GM18508 (cell line): ENCODE measurements around the gene EYA2.

Experiments used
- ATAC-seq: cut with Tn5 transposase; IDR thresholded peaks from one replicate; pipeline ENCODE4 v1.9.1; 2021; ENCODE audit warnings: moderate number of reproducible peaks; ENCODE audit not compliant: insufficient read depth, unreplicated experiment

Gene EYA2

DNA sequence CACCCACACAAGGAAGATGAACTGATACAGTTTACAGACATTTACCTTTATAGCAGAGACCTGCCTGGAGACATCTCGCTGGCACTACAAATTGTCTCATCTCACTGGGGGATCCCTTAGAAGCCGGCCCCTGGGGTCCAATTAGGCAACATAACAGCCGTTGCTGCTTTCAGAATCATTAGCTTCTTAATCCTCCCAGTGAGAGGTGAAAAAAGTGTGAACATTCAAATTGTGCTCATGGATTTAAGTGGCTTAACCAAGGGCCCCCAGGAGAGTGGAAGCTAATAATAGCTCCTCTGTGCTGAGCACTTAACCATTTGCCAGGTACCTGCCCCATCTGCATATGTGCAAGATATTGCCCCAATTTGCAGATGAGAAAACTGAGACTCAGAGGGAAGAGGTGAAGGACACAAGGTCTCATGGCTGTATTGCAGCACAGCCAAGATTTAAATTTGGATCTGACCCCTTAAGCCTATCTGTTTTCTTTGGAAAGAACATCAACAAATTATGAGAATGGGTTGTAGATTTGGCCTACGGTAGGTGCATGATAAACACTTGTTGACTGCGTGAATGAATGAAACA lies 101.0 kb downstream of the EYA2 start:
- ATAC-seq, result no peak

DNA sequence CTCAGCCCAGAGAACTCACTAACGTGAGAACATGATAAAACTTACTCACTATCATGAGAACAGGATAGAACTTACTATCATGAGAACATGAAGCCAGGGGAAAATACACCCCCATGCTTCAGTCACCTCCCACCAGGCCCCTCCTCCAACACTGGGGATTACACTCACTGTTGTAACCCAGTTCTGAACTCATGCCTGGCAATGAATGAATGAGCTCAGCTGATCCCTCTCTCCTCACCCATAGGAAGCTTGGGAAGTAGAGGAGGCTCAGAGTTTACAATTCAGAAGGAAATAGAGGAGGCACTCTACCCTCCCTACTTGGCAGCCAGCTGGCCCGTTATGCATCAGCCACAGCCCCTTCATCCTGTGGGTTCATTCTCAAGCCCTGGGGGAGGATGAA lies 102.5 kb downstream of the EYA2 start:
- no peak for ATAC-seq

DNA sequence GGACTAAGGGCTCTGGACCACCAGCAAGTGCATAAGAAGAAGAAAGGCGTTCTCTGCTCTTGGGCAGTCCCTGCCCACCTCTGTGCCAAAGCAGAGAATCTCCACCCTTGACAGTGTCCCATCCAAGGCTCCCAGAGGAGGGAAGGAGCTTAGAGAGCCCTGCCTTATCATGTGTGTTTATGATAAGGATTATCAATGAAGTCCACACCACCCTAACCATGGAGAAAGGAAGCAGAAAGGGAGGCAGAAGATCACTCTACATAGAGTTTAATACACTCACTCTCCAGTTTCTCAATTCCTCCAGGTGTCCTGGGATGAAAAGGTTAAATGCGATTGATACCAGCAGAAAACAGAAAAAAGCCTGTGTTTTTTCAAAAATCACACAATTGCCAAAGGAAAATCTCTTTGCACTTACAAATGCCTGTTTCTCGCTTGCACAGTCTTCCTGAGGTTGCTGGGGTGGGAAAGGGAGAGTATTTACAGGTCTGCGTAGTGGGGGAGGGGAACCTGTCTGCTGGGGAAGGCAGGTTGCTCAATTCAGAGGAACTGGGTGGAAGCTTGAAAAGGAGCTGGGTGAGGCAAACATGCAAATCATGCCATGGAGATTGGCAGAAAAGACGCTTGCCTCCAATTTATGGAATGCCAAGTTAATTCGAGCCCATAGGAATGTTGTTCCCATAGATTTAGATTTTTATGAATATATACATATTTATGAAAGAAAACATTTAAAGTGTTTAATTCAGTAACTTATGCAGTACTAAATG lies 104.0 kb downstream of the EYA2 start:
- no peak for ATAC-seq

DNA sequence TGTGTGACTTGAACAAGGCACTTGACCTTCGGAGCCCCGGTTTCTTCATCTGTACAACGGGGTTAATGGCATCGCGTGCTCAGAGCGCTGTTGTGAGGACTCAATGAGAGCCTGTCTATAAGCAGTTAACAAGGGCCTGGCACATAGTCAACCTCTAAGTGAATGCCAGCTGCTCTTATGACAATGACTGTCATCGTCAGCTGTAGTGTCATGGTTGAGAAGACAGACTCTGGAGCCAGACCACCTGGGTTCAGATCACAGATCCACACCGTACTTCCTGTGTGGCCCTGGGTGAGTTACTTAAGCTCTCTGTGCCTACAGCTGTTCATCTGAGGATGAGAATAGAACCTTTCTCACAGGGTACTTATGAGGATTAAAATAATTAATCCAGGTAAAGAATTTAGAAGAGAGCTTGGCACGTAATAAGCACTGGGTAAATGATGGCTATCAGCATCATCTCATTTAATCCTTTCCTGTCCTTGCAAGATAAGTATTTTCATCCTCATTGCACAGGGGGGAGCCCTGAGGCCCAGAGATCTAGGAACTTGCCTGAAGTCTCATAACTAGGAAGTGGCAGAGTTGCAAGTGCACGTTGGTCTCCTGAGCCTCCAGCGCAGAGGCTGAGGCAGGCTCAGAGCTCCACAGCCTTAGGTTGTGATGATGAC lies 105.3 kb downstream of the EYA2 start:
- no peak for ATAC-seq

DNA sequence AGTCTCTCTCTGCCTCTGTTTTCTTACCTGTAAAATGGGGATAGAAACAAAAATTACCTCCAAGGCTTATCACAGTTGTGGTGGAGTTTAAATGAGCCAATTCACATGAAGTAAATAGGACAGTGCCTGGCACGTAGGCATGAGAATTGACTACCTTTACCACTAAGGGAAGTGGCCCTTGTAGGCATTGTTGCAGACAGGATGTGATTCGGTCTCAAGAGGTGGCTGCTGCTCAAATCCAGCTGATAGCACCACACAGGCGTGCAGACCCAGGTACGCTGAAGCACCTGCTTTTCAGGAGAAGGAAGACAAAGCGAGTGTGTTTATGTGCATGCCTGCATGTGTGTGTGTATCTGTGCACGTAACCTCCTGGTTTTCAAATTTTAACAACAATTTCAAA lies 108.6 kb downstream of the EYA2 start:
- ATAC-seq, result no peak

DNA sequence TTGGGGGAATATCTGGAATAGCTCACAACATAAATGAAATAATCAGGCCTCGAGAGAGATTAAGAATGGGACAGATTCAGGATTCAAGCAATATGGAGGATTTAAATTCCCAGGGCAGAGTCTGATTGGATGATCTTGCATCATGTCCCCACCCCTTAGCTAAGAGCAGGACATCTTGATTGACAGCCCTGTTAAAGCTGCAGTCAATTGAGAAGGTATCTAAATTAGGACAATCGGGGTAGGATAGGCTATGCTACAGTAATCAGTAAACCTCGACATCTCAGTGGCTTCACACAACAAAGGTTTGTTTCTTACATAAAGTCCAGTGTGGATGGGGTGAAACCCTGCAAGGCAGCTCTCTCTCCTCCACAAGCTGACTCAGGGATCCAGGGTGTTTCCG lies 109.5 kb downstream of the EYA2 start:
- ATAC-seq, result no peak

DNA sequence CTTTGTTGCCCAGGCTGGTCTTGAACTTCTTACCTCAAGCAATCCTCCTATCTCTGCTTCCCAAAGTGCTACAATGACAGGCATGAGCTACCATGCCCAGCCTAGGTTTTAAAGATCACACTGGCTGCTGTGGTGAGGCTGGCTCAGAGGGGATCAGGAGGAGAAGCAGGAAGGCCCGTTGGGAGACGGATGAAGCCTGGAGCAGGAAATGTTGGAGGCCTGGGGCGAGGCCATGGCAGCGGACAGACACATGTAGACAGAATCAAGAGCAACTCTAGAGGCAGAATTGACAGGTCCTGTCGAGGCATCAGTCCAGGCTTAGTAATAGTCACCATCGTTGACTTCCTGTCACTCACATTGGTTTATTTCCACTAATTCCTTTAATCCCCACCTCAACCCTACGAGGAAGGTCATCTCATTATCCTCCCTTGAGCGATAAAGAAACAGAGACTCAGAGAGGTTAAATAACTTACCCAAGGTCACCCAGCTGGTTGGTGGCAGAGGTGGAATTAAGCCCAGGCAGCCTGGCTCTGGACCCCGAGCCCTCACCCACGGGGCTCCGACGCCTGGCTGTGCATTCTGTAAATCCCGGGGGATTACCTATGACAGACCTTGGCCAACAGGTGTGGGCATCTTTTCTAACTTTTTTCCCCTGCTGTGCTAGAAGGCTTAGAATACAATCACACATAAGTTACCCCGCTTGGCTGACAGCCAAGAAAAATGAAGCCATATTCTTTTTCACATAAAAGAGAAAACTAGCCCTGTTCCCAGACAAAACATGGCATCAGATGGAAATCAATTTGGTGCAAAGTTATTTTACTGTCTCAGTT lies 113.4 kb downstream of the EYA2 start:
- no peak for ATAC-seq

DNA sequence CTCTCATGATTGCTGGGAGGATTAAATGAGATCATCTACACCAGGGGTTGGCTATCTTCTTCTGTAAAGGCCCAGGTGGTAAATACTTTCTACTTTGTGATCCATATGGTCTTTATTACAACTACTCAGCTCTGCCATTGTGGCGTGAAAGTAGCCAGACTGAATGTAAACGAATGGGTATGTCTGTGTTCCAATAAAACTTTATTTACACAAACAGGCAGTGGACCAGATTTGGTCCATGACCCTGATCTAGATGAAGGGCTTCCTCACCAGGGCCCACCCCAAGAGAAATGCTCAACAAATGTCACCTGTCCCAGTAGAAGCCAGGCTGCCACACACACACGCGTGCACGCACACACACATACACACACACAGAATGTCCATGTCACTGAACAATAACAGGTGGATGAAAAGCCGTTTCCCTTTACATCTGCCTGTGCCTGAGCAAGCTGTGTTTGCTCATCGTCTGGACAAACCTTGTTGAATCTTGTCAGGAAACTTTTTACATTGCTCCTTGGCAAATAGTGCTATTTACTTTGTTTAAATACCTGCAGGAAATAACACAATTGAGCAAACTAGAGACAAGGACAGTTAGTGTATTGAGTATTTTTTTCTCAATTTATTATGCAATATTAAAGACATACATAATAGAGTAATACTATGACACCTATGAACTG lies 114.3 kb downstream of the EYA2 start:
- no peak for ATAC-seq

DNA sequence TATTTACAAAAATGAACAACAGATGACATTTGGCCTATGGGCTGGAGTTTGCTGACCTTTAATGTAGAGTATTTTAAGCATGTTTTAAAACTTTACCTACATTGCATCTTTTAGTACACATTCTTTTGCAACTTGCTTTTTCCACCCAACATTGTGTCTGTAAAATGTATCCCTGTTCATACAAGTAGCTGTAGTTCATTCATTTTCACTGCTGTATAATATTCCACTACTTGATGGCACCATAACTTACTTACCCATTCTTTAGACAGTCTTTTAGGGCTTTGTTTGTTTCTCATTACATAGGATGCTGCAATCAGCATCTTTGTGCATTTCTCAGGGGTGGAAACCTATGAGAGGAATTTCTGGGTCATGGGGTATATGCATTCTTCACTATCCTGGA lies 115.1 kb downstream of the EYA2 start:
- ATAC-seq, result no peak

DNA sequence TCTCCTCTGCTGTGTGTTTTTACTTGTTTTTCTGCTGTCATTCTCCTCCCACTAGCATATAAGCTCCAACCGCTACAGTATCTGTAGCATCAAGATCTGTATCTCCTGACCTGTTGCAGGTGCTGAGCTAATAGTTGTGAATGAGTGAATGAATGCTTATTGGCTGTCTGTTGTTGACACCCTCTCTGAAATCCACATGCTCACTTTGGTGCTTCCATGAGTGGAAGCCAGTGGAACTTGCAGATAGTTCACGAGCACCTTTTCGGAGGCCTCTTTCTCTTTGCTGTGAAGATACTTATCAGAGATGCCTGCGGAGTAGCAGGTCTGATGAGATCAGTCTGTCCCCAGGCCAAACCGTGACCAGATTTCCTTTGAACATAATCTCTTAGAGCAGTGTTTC lies 117.3 kb downstream of the EYA2 start:
- no peak for ATAC-seq

DNA sequence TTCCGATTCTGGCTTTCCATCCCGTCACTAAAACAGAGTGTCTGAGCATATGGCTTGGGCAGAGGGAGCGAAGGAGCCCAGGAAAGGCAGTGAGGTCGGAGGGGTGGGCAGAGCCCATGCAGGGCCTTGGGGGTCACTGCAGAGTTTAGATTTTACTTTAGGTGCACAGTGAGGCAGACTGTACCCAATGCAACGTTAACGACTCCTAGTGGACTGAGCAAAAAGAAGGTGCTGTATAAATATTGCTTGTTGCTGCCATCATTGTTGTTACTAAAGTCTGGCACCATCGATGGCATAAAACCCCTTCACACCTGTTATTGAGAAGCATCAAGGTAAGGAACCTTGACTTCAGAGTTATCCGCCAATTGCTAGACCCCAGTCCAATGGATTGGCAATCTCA lies 119.0 kb downstream of the EYA2 start:
- no peak for ATAC-seq

DNA sequence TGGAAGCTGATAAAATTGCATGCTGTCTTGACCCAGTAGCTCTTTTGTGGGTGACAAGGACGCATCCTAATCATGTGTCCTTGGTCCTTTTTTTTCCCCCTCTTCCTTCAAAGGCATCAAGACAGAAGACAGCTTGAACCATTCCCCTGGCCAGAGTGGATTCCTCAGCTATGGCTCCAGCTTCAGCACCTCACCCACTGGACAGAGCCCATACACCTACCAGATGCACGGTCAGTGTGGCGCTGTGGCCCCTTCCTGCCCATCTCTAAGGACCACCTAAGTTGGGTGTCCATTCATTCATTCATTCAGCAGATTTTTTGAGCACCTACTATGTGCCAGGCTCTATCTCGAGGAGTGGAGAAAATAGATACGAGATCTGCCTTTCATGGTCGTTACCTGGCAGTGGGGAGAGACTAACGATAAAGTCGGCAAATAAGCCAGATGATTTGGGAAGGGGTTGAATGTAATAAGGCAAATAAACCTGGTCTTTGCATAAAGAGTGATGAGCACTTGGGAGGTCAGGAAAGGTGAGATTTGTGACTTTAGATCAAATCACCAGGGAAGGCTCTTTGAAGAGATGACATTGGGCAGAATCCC lies 121.5 kb downstream of the EYA2 start:
- ATAC-seq, result no peak

DNA sequence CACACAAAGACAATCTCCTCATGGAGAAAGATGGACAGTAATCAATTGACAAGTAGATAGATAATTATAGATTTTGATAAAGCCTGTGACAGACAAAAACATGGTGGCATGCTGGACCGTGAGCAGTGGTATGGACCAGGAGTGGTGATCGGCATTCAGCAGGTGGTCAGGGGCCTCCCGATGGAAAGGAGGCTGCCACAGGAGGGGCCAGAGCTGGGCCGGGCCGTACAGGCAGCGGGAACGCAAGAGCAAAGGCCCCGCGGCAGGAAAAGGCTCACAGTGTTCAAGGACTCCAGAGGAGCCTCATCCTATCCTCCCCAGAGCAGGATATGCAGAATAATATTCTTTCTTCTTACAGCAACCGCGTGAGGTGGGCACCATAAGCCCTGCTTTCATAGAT lies 123.7 kb downstream of the EYA2 start:
- ATAC-seq, result no peak

DNA sequence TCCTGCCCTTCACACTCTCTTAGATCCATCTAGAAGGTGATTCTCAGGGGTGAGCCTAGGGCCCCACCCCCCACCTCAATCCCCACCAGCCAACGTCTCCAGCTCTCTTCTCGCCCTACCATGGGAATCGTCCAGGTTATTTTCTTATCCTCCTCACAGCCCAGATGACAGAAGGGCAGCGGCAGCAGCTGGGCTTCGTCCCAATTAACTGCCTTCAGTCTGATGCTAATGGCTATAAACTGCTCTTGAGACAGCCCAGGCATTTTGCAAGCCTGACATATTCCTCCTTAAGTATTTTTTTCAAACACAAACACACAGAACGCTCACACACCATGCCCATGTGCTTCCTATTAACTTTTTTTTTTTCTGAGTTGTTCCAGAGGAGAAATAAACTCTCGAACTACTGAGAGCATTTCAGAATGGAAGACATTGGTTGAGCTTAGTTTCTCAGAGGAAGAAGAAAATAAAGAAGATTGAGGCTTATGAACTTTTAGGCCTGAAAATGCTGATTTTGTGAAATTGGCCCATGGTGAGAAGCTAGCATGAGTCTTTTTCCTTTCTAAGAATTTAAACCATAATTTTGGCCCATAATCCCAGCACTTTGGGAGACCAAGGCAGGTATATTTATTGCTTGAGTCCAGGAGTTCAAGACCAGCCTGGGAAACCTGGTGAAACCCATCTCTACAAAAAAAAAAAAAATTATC lies 124.6 kb downstream of the EYA2 start:
- no peak for ATAC-seq

DNA sequence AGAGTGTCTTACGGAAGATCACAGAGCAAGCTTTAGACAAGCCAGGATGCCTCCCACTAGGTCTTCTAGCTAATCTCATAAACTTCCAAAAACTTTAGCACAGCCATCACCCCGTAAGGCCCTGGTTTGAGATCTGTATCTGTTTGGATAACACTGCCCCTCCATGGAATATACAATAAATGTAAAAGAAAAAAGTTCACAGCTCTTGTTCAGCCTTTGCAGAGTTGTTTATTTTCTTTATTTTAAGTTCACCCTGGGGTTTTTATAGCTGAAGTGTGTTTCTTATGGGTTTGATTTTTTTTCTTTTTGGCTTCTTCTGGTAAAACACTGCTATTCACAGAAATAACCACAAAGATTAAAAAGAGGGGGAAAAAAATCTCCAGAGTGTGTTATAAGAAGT lies 125.6 kb downstream of the EYA2 start:
- no peak for ATAC-seq

DNA sequence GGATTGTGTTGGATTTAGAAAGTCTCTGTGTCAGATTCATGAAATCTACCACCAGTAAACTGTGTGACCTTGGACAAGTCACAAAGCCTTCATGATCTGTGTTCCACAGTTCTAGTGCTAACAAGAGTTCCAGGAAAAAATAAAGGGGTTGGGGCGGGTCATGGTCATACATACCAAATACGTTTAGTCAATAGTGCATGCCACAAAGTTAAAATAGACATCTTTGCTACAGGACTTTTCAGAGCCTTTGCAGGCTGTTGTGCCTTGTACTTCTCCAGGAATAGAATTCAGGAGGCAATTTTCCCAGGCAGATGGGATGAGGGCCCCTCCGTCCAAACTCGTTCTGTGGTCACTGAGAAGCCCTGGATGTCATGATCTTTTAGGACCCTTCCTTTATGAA lies 127.2 kb downstream of the EYA2 start:
- ATAC-seq, result no peak

DNA sequence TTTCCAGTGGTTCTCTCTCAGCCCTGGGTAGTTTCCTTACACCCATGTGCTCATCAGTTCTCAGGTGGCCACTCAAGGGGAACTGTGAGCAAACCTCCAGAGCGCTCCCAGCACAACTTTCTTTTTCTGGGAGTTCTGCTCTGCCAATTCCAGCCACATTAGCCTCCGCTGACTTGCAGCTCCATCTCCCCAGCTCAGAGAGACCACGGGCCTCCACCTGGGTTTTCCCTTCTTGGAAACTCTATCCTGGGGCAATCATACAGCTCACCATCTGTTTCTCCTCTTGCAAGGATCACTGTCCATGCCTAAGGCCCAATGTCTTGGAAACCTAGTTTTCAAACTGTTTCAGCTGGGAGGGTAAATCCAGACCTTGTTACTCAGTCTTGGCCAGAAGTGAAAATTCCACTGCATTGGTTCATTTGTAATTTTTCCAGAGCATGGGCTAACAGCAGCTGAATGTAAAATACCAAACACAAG lies 129.9 kb downstream of the EYA2 start:
- ATAC-seq, result no peak

DNA sequence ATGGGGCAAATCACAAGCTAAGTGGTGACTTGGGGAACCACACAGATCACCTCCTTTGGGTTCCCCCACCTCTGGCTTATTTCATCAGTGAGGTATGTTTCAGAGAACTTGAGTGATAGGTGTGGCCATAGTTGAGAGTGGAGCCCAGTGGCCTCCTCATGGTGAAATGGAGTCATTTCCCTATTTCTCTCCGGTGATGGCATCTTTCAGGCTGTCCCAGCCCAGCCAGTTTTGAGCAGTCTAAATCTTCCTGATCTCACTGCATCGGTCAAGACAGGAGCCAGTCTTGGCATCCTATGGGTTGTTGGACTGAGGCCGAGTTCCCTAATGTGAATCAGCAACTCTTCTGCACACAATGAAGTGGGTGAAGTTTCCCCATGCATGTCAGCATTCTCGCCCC lies 132.4 kb downstream of the EYA2 start:
- no peak for ATAC-seq

DNA sequence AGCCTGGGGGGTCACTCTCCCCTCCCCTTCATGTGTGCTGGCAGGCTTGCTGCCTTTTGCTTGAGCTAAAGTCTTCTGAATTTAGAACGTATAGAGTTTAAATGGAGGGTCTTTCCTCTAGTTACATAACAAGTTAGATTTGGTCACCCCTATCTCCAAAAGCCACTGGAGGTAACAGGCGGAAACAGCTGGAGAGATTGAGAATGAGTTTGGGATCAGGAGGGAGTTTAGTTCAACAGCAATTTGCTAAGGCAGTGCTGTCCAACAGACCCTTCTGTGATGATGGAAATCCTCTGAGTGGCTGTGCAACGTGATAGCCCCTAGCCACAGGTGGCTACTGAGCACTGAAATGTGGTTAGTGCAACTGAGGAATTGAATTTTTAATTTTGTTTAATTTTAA lies 132.8 kb downstream of the EYA2 start:
- ATAC-seq, result no peak
